A673 (cell line): ENCODE results near the gene ENTHD1. TPM values are rescaled to one million over a fixed set of nuclear protein-coding genes. Genes with fewer than 3 reads are reported as not detected.

Source experiments
- BruUV-seq: library from RNA; stranded (reverse); fragments of 400-500 nt; replicated peaks from 2 replicates; lab custom pipeline; 2021; lab: Mats Ljungman, UMichigan
- CTCF ChIA-PET: fragments of 300-600 bp; sonication (Branson Sonifier 250); formaldehyde crosslinking; loops from one replicate; lab custom pipeline; 2022; ENCODE audit warnings: antibody characterized with exemption; lab: Charles Lee
- POLR2A ChIA-PET: fragments of 300-600 bp; sonication (Branson Sonifier 250); formaldehyde crosslinking; loops from one replicate; lab custom pipeline; 2022; ENCODE audit warnings: antibody characterized with exemption; ENCODE audit not compliant: low non-redundant PET; lab: Charles Lee
- DNase-seq: peaks from one replicate; pipeline ENCODE4 v3.0.0-alpha.2; 2015; ENCODE audit warnings: low spot score
- H3K27ac ChIP-seq: fragments of 200-600 bp; sonication (generic); 2 replicates; pipeline ENCODE4 v1.5.1; 2016; ENCODE audit warnings: mixed run types, low read depth, mild to moderate bottlenecking, mixed read lengths, antibody characterized with exemption, low read length; ENCODE audit not compliant: poor library complexity, severe bottlenecking
- H3K27me3 ChIP-seq: fragments of 200-600 bp; sonication (generic); replicated peaks from 2 replicates; pipeline ENCODE4 v1.6.1; 2017; ENCODE audit warnings: mixed run types, low read depth, mild to moderate bottlenecking, mixed read lengths, antibody characterized with exemption, low read length; ENCODE audit not compliant: insufficient read depth, poor library complexity
- H3K36me3 ChIP-seq: fragments of 200-600 bp; sonication (generic); 2 replicates; pipeline ENCODE4 v1.6.1; 2016; ENCODE audit warnings: mixed run types, mild to moderate bottlenecking, mixed read lengths, antibody characterized with exemption, low read length; ENCODE audit not compliant: insufficient read depth, poor library complexity, severe bottlenecking
- H3K4me1 ChIP-seq: fragments of 200-600 bp; sonication (generic); 2 replicates; pipeline ENCODE4 v1.6.1; 2017; ENCODE audit warnings: mixed run types, mild to moderate bottlenecking, mixed read lengths, antibody characterized with exemption, low read length; ENCODE audit not compliant: insufficient read depth, poor library complexity, severe bottlenecking
- H3K4me3 ChIP-seq: fragments of 200-600 bp; sonication (generic); 2 replicates; pipeline ENCODE4 v1.5.1; 2016; ENCODE audit warnings: low read depth, mixed run types, mild to moderate bottlenecking, mixed read lengths, low read length; ENCODE audit not compliant: poor library complexity, severe bottlenecking
- H3K9me3 ChIP-seq: fragments of 200-600 bp; sonication (generic); 2 replicates; pipeline ENCODE4 v1.6.1; 2016; ENCODE audit warnings: mixed run types, low read depth, mild to moderate bottlenecking, mixed read lengths, antibody characterized with exemption, low read length; ENCODE audit not compliant: poor library complexity, severe bottlenecking
- CTCF ChIP-seq: fragments of 300-800, 200-600 bp; sonication (generic); conservative IDR thresholded peaks from 2 replicates; pipeline ENCODE4 v1.5.1; 2017; ENCODE audit warnings: low read depth, mild to moderate bottlenecking, antibody characterized with exemption, low read length, moderate library complexity, mixed read lengths
- EZH2 ChIP-seq: fragments of 200-600 bp; sonication (generic); IDR thresholded peaks from 2 replicates; pipeline ENCODE4 v1.6.1; 2017; ENCODE audit warnings: borderline replicate concordance, low read depth, mild to moderate bottlenecking, mixed read lengths, antibody characterized with exemption, low read length; ENCODE audit not compliant: poor library complexity, severe bottlenecking
- intact Hi-C: fragments of 100-400 bp; cut with micrococcal nuclease; formaldehyde crosslinking; loops from one replicate; pipeline ENCODE4 v1.10.0; 2022; ENCODE audit not compliant: unreplicated experiment
- total RNA-seq: library from RNA; stranded (reverse); gene quantifications from 2 replicates; pipeline ENCODE4 v1.2.3, GENCODE V29; 2021

Gene ENTHD1
- total RNA-seq, 1 experiment from 2014 or later = not detected

GRCh38 chr22:39825661-39826102 is 67.9 kb downstream of the ENTHD1 start:
- peaks cover 31% of the 10 kb centered on the region for H3K27me3 ChIP-seq
- no peak for TF ChIP-seq EZH2
- TF ChIP-seq CTCF = no peak
- intact Hi-C loops = no loop called here
- no peak for DNase-seq
- no peaks in the 10 kb centered on the region for H3K4me1 ChIP-seq
- H3K9me3 ChIP-seq = no peaks in the 10 kb centered on the region
- H3K4me3 ChIP-seq = no peak overlapping the region
- POLR2A ChIA-PET = no interaction called here
- no peaks in the 10 kb centered on the region for H3K36me3 ChIP-seq
- BruUV-seq = no TSS peak
- CTCF ChIA-PET = no interaction called here
- no peak overlapping the region for H3K27ac ChIP-seq

GRCh38 chr22:39821008-39821407 is 72.6 kb downstream of the ENTHD1 start:
- no peaks in the 10 kb centered on the region for H3K36me3 ChIP-seq
- intact Hi-C loops = no loop called here
- H3K4me3 ChIP-seq = no peak overlapping the region
- peaks cover 4% of the 10 kb centered on the region for H3K4me1 ChIP-seq
- no peaks in the 10 kb centered on the region for H3K9me3 ChIP-seq
- TF ChIP-seq EZH2 = no peak
- no peak for DNase-seq
- no peaks in the 10 kb centered on the region for H3K27me3 ChIP-seq
- CTCF ChIA-PET = no interaction called here
- POLR2A ChIA-PET = no interaction called here
- no peak overlapping the region for H3K27ac ChIP-seq
- no TSS peak for BruUV-seq

- TF ChIP-seq EZH2 = no peak
- TF ChIP-seq CTCF = no peak
- H3K36me3 ChIP-seq = no peaks in the 10 kb centered on the region
- H3K9me3 ChIP-seq = no peaks in the 10 kb centered on the region
- no peaks in the 10 kb centered on the region for H3K27me3 ChIP-seq
- H3K4me1 ChIP-seq = peaks cover 4% of the 10 kb centered on the region
- intact Hi-C loops = no loop called here
- H3K27ac ChIP-seq = no peak overlapping the region
- H3K4me3 ChIP-seq = no peak overlapping the region
- no TSS peak for BruUV-seq
- CTCF ChIA-PET = no interaction called here
- POLR2A ChIA-PET = no interaction called here
- DNase-seq = peak; percentile 79
Measured at GRCh38 chr22:39820256-39820655, 73.3 kb downstream of the ENTHD1 start.

- Histone ChIP-seq H3K9me3 (no peaks in the 10 kb centered on the region), H3K27ac (no peak overlapping the region), H3K4me3 (no peak overlapping the region), H3K4me1 (peaks cover 4% of the 10 kb centered on the region), H3K36me3 (no peaks in the 10 kb centered on the region), H3K27me3 (no peaks in the 10 kb centered on the region)
- intact Hi-C loops = no loop called here
- CTCF ChIA-PET = no interaction called here
- POLR2A ChIA-PET = no interaction called here
- no peak for TF ChIP-seq EZH2
- TF ChIP-seq CTCF = no peak
- DNase-seq = no peak
- no TSS peak for BruUV-seq
Measured at GRCh38 chr22:39819429-39819828, 74.1 kb downstream of the ENTHD1 start.
